Liver (tissue), 9 donors: ENCODE data around the gene GLP2R. TPM values are rescaled to one million over a fixed set of nuclear protein-coding genes. Genes with fewer than 3 reads are reported as not detected.

Source experiments
- DNase-seq: peaks from one replicate; pipeline ENCODE4 v3.0.0-alpha.2; 2017; ENCODE audit warnings: low spot score
- H3K27ac ChIP-seq, 2 donors: one replicate each; pipeline ENCODE4 v1.7.0; 2013; ENCODE audit warnings: inconsistent platforms in 2 of 2, low read length in 2 of 2, control low read depth in 1 of 2, low read depth in 1 of 2, mild to moderate bottlenecking in 1 of 2
- H3K27me3 ChIP-seq, 4 donors: one replicate each; pipeline versions ENCODE4 v1.6.1 to v1.7.0; 2013; ENCODE audit warnings: low read length in 3 of 4, inconsistent platforms in 1 of 4, mild to moderate bottlenecking in 1 of 4, moderate library complexity in 1 of 4; ENCODE audit not compliant: control insufficient read depth in 4 of 4, insufficient read depth in 4 of 4
- H3K36me3 ChIP-seq, 4 donors: one replicate each; pipeline versions ENCODE4 v1.6.1 to v1.7.0; 2013; ENCODE audit warnings: low read length in 3 of 4, mild to moderate bottlenecking in 3 of 4, low read depth in 1 of 4, moderate library complexity in 1 of 4; ENCODE audit not compliant: control insufficient read depth in 4 of 4, insufficient read depth in 3 of 4
- H3K4me1 ChIP-seq, 4 donors: one replicate each; pipeline versions ENCODE4 v1.6.1 to v1.7.0; 2013; ENCODE audit warnings: low read length in 3 of 4, mild to moderate bottlenecking in 3 of 4, moderate library complexity in 1 of 4; ENCODE audit not compliant: control insufficient read depth in 4 of 4, insufficient read depth in 4 of 4
- H3K4me3 ChIP-seq, 3 donors: one replicate each; pipeline versions ENCODE4 v1.6.1 to v1.7.0; 2013; ENCODE audit warnings: low read length in 3 of 3, control low read depth in 1 of 3, low read depth in 1 of 3, mild to moderate bottlenecking in 1 of 3
- H3K9ac ChIP-seq, 2 donors: one replicate each; pipeline ENCODE4 v1.7.0; 2013; ENCODE audit warnings: low read length in 2 of 2, mild to moderate bottlenecking in 2 of 2, moderate library complexity in 2 of 2, control low read depth in 1 of 2, low read depth in 1 of 2
- H3K9me3 ChIP-seq, 4 donors: one replicate each; pipeline versions ENCODE4 v1.6.1 to v1.7.0; 2013; ENCODE audit warnings: low read length in 3 of 4; ENCODE audit not compliant: control insufficient read depth in 4 of 4
- ATF3 ChIP-seq: IDR thresholded peaks from 2 replicates; pipeline ENCODE4 v1.6.1; 2016; ENCODE audit warnings: antibody characterized with exemption
- EGR1 ChIP-seq, 2 donors: IDR thresholded peaks; 2 replicates each; pipeline ENCODE4 v1.6.1; 2016 to 2018; ENCODE audit warnings: antibody characterized with exemption in 2 of 2, low read depth in 2 of 2
- FOXA1 ChIP-seq: IDR thresholded peaks from 2 replicates; pipeline ENCODE4 v1.6.1; 2016; ENCODE audit warnings: antibody characterized with exemption
- FOXA2 ChIP-seq: IDR thresholded peaks from 2 replicates; pipeline ENCODE4 v1.6.1; 2016; ENCODE audit warnings: antibody characterized with exemption
- GABPA ChIP-seq, 2 donors: IDR thresholded peaks in 1 of 2; conservative IDR thresholded peaks in 1 of 2; 2 replicates each; pipeline ENCODE4 v1.6.1; 2016; ENCODE audit warnings: antibody characterized with exemption in 2 of 2, mild to moderate bottlenecking in 1 of 2, moderate library complexity in 1 of 2
- HNF4A ChIP-seq, 2 donors: conservative IDR thresholded peaks; 2 replicates each; pipeline ENCODE4 v1.6.1; 2016; ENCODE audit warnings: antibody characterized with exemption in 2 of 2, mild to moderate bottlenecking in 2 of 2
- HNF4G ChIP-seq: IDR thresholded peaks from 2 replicates; pipeline ENCODE4 v1.6.1; 2016; ENCODE audit warnings: antibody characterized with exemption
- JUND ChIP-seq, 2 donors: IDR thresholded peaks; 2 replicates each; pipeline ENCODE4 v1.6.1; 2016; ENCODE audit warnings: antibody characterized with exemption in 2 of 2
- MAX ChIP-seq: IDR thresholded peaks from 2 replicates; pipeline ENCODE4 v1.6.1; 2016; ENCODE audit warnings: antibody characterized with exemption
- NR2F2 ChIP-seq: IDR thresholded peaks from 2 replicates; pipeline ENCODE4 v1.6.1; 2016; ENCODE audit warnings: antibody characterized with exemption
- RAD21 ChIP-seq, 2 donors: IDR thresholded peaks; 2 replicates each; pipeline ENCODE4 v1.6.1; 2016; ENCODE audit warnings: antibody characterized with exemption in 2 of 2, mild to moderate bottlenecking in 2 of 2
- REST ChIP-seq: IDR thresholded peaks from 2 replicates; pipeline ENCODE4 v1.6.1; 2016; ENCODE audit warnings: antibody characterized with exemption, mild to moderate bottlenecking
- RXRA ChIP-seq, 2 donors: IDR thresholded peaks; 2 replicates each; pipeline ENCODE4 v1.6.1; 2017 to 2018; ENCODE audit warnings: antibody characterized with exemption in 2 of 2, mild to moderate bottlenecking in 1 of 2
- SP1 ChIP-seq: IDR thresholded peaks from 2 replicates; pipeline ENCODE4 v1.6.1; 2018; ENCODE audit warnings: antibody characterized with exemption, mild to moderate bottlenecking
- TAF1 ChIP-seq: conservative IDR thresholded peaks from 2 replicates; pipeline ENCODE4 v1.6.1; 2016; ENCODE audit warnings: antibody characterized with exemption, mild to moderate bottlenecking
- YY1 ChIP-seq: IDR thresholded peaks from 2 replicates; pipeline ENCODE4 v1.6.1; 2016; ENCODE audit warnings: antibody characterized with exemption, mild to moderate bottlenecking
- ZBTB33 ChIP-seq: IDR thresholded peaks from 2 replicates; pipeline ENCODE4 v1.6.1; 2016; ENCODE audit warnings: antibody characterized with exemption
- WGBS: extraction: QIAGEN DNeasy Blood & Tissue Kit; methylation state at CpG from one replicate; pipeline ENCODE4 v1.1.7; 2013; 5-methylcytosine and 5-hydroxymethylcytosine counted together
- polyA plus RNA-seq, 2 donors: library from polyadenylated mRNA; stranded (reverse) in 1 of 2; unstranded in 1 of 2; fragments of 200-250 nt in 1 of 2; fragments of >200 nt in 1 of 2; fragmentation: Nextera tagmentation in 1 of 2; extraction: Ambion mirVana in 1 of 2; gene quantifications; one replicate each; pipeline versions ENCODE4 v1.2.1 to v1.2.3, GENCODE V29; 2013 to 2015
- total RNA-seq, 2 donors: library from RNA; depleted of rRNA; stranded (reverse); fragments of >200 nt; gene quantifications; one replicate each; pipeline ENCODE4 v1.2.3, GENCODE V29; 2014
- TF ChIP-seq, protein P1 (sequence below): fragments of 150-350 bp; IDR thresholded peaks from 2 replicates; pipeline ENCODE4 v1.5.1; 2017; ENCODE audit warnings: improper control_type of control experiment, low read depth, low read length; ENCODE audit not compliant: missing input control
- donor health status: healthy.
- donor health status: healthy.
- donor health status: healthy.
- donor health status: healthy.
- donor health status: healthy.

Gene GLP2R
- total and polyA plus RNA-seq, 4 donors, result 0.39 to 1.4 (median 0.58) TPM

DNA sequence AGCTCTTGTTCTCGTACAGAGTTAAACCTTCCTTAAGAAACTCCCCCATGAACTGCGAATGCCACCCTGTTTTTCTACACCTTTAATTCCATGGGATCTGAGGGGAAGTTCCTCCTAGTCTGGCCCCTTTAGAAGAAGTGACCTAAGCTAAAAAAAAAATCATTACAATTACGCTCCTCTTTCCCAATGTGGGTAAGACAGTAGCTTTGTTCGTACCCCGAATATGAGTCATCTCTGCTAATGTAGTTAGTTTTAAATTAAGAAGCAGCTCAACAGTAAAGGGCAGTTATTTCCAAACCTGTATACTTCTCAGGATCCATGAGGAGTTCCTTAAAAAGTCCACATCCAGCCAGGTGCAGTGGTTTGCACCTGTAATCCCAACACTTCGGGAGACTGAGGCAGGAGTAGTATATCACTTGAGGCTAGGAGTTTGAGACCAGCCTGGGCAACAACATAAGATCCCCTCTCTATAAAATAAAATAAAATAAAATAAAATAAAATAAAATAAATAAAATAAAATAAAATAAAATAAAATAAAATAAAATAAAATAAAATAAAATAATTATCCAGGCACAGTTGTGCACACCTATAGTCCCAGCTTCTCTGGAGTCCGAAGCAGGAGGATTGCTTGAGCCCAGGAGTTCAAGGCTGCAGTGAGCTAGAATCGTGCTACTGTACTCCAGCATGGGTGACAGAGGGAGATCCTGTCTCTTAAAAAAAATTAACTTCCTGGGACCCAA is 53.2 kb downstream of the GLP2R start:
- H3K9ac ChIP-seq, result no peak overlapping the region
- TF ChIP-seq RXRA (IDR thresholded peaks at IDR 0.05) (no peak), ATF3 (no peak), HNF4G (no peak), REST (no peak), HNF4A (conservative IDR thresholded peaks at IDR 0.05) (no peak), JUND (IDR thresholded peaks at IDR 0.05) (no peak), ZBTB33 (no peak), SP1 (no peak), YY1 (no peak), MAX (no peak), GABPA (IDR thresholded peaks at IDR 0.05 in 1 of 2, conservative IDR thresholded peaks at IDR 0.05 in 1 of 2) (no peak), RAD21 (IDR thresholded peaks at IDR 0.05) (no peak), EGR1 (IDR thresholded peaks at IDR 0.05; ENCODE audit: low read depth in 2 of 2) (no peak), FOXA1 (no peak), FOXA2 (no peak), NR2F2 (no peak), TAF1 (no peak)
- TF ChIP-seq, protein P1, sequence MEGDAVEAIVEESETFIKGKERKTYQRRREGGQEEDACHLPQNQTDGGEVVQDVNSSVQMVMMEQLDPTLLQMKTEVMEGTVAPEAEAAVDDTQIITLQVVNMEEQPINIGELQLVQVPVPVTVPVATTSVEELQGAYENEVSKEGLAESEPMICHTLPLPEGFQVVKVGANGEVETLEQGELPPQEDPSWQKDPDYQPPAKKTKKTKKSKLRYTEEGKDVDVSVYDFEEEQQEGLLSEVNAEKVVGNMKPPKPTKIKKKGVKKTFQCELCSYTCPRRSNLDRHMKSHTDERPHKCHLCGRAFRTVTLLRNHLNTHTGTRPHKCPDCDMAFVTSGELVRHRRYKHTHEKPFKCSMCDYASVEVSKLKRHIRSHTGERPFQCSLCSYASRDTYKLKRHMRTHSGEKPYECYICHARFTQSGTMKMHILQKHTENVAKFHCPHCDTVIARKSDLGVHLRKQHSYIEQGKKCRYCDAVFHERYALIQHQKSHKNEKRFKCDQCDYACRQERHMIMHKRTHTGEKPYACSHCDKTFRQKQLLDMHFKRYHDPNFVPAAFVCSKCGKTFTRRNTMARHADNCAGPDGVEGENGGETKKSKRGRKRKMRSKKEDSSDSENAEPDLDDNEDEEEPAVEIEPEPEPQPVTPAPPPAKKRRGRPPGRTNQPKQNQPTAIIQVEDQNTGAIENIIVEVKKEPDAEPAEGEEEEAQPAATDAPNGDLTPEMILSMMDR, result no peak
- H3K36me3 ChIP-seq, result no peaks in the 10 kb centered on the region
- no peak for DNase-seq
- H3K4me1 ChIP-seq, result no peaks in the 10 kb centered on the region
- WGBS, result 84% methylated on average over 8 of the region's 8 CpGs
- peaks cover 0 to 2% (median 0%) of the 10 kb centered on the region in 4 donors for H3K27me3 ChIP-seq
- H3K27ac ChIP-seq, result no peak overlapping the region
- H3K4me3 ChIP-seq, result no peak overlapping the region
- H3K9me3 ChIP-seq, result peaks cover 0 to 11% (median 4%) of the 10 kb centered on the region in 4 donors
